ENCODE data around the gene FBXO3.

- TF ChIP-seq, protein P1, sequence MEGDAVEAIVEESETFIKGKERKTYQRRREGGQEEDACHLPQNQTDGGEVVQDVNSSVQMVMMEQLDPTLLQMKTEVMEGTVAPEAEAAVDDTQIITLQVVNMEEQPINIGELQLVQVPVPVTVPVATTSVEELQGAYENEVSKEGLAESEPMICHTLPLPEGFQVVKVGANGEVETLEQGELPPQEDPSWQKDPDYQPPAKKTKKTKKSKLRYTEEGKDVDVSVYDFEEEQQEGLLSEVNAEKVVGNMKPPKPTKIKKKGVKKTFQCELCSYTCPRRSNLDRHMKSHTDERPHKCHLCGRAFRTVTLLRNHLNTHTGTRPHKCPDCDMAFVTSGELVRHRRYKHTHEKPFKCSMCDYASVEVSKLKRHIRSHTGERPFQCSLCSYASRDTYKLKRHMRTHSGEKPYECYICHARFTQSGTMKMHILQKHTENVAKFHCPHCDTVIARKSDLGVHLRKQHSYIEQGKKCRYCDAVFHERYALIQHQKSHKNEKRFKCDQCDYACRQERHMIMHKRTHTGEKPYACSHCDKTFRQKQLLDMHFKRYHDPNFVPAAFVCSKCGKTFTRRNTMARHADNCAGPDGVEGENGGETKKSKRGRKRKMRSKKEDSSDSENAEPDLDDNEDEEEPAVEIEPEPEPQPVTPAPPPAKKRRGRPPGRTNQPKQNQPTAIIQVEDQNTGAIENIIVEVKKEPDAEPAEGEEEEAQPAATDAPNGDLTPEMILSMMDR (IDR thresholded peaks at IDR 0.05; ENCODE audit: low read depth, low read length, poor library complexity, severe bottlenecking) = no peak
- no peak for TF ChIP-seq EZH2phosphoT487 (IDR thresholded peaks at IDR 0.05; ENCODE audit: borderline replicate concordance, low read length)
Observed at GRCh38 chr11:33698921-33699320, 75.4 kb downstream of the FBXO3 start.
